GM21576 (cell line): ENCODE data around the gene CAMTA1.
"Not testable (repeated sequence)": the region's sequence is repeated elsewhere in the genome, so short reads cannot be mapped to it uniquely, and the experiment has no call there.

ENCODE experiments used
- ATAC-seq: cut with Tn5 transposase; IDR thresholded peaks from one replicate; pipeline ENCODE4 v1.9.1; 2021; ENCODE audit warnings: mild to moderate bottlenecking, moderate library complexity; ENCODE audit not compliant: unreplicated experiment

CAMTA1 gene

DNA sequence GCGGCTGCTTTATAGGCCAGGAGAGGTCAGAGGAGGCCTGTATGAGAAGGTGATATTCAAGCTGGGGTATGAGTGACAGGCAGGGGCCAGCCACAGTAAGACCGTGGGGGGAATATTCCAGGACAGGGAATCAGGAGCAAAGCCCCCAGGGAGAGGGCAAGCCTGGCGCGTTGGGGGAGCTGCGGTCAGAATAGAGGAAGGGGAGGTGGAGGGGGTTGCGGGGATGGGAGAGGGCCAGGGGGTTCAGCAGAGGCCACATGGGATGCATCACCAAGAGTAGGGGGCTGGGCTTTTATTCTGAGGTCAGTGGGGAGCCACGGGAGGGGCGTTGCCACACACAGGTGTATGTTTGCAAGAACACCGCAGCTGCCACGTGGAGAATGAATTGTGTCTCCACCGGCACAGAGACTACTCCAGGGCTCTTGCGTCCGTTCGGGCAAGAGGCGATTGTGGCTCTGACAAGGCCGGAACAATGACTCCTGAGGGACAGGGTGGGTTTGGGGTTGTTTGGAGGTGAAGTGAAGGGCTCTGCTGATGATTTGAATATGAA lies 901.1 kb downstream of the CAMTA1 start:
- ATAC-seq: no peak

DNA sequence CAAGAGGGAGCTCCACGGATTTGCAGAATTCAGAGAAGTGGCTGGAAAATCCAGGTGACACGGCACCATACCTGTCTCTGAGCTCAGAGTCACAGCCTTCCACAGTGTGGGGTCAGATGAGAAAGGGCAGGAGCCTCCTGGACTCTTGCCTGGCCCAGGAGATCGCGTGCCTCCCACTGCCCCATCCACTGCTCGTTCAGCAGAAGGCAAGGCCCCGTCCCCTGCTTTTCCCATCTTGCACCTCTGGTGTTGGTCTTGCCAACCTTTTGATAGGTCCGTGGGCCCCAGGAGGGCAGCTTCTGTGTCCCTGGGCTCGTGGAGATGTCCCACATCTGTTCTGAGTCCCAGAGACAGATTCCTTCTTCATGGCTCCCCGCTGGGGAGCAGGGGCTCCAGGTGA lies 902.2 kb downstream of the CAMTA1 start:
- ATAC-seq: no peak

GRCh38 chr1:7688659-7689058 lies 903.4 kb downstream of the CAMTA1 start:
- ATAC-seq: no peak

DNA sequence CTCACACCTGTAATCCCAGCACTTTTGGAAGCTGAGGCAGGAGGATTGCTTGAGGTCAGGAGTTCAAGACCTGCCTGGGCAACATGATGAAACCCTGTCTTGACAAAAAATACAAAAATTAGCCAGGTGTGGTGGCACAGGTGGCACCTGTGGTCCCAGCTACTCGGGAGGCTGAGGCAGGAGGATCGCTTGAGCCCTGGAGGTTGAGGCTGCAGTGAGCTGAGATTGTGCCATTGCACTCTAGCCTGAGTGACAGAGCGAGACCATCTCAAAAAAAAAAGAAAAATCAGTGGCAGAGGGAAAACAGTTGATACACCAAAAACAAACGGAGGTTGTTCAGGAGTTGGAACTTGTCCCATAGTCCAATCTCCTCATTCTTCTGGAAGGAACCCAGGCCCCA lies 904.1 kb downstream of the CAMTA1 start:
- not testable (repeated sequence) for ATAC-seq

GRCh38 chr1:7690076-7690475 lies 904.8 kb downstream of the CAMTA1 start:
- ATAC-seq: no peak

DNA sequence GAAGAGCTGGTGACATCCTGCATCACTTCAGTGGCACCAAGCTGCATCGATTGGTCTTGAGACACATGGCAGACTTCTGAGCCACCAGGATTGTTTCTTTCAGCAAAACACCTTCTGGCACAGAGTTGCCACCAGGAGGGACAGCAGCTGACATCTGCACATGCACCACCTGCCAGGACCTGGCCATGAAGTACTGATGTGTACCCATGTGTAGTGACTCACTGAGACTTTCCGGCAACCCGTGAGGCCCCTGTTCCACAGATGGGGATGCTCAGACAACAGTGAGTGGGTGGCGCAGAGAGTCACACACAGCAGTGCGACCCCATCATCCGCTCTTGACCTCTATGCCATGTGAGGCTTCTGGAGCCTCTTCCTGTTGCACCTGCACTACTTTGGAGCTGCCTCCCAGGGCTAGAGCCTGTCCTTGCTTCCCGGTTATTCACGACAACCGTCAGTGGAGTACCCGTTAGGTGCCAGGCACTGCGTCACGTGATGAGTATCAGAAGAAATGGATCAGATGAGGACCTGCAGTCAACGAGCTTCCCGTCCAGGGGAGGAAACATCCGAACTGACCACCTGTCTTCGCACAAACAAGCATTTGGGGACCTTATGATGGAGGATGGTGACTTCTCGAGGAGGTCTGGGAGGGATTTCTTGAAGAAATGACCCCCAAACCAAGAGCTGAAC lies 905.4 kb downstream of the CAMTA1 start:
- ATAC-seq: no peak

- ATAC-seq: no peak
Observed at GRCh38 chr1:7691576-7691975, 906.3 kb downstream of the CAMTA1 start.

DNA sequence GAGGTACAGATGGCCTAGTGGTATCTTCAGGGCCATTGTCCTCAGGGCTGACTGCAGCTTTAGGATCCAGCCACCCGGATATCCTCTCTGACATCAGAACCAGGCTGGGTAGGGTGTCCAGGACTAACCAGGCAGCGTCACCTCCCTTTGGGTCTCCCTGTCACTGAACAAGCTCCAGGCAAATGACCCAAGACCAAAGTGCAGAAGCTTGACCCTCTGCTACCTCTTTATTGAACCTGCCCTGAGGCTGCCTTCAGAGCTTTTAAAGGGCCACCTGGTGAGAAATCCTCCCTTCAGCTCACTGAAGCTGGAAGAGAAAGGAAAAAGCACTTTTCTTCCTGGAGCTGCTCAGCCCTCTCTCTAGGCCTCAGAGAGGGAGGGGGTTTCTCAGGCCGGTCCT lies 906.8 kb downstream of the CAMTA1 start:
- ATAC-seq: no peak

DNA sequence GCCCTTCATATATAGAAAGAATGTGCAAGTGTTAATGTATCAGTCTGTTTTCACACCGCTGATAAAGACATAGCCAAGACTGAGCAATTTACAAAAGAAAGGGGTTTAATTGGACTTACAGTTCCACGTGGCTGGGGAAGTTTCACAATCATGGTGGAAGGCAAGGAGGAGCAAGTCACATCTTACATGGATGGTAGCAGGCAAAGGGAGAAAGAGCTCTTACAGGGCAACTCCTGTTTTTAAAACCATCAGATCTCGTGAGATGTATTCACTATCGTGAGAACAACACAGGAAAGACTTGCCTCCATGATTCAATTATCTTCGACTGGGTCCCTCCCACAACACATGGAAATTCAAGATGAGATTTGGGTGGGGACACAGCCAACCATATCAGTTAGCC lies 907.8 kb downstream of the CAMTA1 start:
- not testable (repeated sequence) for ATAC-seq

DNA sequence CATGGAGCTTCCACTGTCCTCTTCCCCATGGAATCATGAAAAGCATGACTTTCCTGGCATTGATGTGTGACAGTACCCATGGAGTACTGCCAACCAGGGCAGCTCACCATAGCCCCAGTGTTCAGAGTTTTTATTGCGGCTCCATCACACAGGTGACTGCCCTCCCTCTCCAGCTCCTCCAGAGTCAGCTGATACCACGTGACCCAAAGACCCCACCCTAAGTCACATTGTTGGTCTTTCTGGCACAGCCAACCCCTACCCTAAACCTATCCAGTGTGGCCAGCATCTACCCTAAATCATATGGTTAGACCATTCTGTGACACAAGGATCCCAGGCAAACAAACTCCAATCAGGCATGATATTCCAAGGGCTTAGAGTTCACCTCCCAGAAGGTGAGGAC lies 908.4 kb downstream of the CAMTA1 start:
- ATAC-seq: no peak

- no peak for ATAC-seq
Observed at GRCh38 chr1:7694600-7695496, 909.6 kb downstream of the CAMTA1 start.

DNA sequence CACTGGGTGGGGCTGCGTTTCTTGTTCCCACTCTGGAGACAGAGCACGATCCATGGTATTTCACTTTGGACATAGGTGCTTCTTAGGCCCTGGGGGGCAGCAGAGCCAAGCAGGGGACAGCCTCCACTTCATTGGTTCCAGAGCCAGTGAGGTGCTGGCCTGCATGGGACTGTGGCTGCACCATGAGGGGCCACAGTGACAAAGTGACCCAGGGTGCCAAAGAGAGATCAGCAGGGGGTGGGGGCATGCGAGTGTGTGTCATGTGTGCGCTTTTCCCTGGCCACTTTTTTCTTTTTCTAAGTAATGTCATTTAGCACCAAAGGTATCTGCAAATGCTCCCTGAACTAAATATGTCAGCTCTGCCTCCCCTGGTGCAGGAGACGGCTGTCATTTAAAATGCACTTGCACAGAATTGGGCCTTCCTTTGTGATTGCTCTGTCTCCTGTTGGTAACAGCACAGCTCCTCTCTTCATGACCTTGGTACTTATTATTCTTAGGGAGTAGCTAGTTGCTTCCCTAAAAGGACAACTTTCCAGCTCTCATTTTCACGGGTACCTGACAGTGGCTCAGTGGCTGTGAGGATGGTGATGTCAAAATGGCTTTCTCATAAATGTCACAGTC lies 910.4 kb downstream of the CAMTA1 start:
- no peak for ATAC-seq

- no peak for ATAC-seq
Observed at GRCh38 chr1:7698641-7699040, 913.4 kb downstream of the CAMTA1 start.

GRCh38 chr1:7702365-7702764 lies 917.1 kb downstream of the CAMTA1 start:
- ATAC-seq: no peak

DNA sequence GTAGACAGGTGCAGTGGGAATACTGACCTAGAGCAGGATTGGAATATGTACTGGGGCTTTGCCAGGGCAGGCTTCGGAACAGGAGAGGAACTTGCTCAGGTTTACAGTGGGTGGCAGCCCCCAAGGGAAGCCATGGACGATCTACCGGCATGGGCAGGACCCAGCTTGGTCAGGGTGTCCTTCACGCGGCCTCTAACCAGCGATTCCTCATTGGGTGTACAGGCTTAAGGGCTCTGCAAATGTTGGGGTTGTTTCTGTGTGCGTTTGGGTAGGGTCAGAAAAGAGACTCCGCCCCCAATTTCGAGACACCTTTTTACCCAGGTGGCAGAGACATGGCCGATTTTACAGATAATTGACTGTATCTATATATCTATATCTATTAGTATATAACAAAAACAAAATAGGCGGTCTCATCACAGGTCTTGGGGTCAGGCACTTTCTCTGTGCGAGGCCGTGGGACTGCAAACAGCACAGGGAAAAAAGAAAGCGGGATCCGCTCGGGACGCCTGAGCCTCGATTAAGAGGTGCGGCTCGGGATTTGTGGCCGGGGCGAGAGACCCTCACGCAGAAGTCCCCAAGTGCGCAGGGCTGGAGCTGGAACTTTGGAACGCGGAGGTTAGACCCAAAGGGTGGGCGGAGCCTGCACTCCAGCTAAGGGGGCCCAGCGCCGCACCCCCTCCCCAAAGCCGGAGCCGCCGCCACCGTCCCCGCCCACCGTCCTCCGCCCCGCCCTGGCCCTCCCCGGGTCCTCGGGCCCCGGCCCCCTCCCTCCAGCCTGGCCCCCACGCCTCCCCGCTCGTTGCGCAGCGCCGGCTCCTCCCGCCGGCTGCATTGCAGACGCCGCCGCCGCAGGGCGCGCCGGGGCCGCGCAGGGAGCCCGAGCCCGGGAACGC lies 918.3 kb downstream of the CAMTA1 start:
- ATAC-seq: no peak

DNA sequence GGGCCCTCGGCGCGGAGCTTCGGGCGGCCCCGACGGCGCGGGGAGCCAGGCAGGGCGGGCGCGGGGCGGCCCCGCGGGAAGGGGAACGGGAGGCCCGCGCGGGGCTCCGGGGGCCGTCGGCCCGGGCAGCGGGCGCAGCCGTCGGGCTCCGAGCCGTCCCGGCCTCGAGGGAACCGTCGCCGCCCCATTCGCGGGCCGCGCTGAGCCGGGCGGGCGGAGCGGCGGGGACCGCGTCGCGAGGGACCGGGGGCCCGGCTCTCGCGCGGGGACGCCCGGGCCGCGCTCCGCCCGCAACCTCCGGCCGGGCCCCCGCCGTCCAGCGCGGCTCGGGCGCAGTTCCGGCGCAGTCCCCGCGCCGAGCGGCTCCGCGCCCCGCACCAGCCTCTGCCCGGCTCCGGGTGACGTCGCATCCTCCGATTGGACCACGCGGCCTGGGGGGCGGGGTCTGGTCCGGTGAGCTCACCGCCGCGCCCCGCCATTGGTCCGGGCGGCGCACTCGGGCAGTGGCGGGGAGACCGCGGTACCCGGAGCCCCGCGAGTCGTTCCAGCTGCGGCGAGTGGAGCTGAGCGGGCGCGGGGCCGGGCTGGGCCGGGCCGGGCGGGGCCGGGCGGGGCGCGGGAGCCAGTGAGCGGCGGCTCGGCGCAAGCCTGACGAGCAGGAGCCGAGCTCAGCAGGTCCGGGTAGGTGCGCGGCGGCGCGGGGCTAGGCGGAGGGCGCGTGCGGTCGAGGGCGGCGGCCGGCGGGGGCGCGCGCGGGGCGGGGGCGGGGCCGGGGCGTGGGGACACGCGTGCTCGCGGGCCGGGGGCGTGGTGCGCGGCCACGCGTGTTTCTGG lies 919.2 kb downstream of the CAMTA1 start:
- peak; percentile 86 for ATAC-seq

GRCh38 chr1:7705048-7705907 lies 920.0 kb downstream of the CAMTA1 start:
- no peak for ATAC-seq

- no peak for ATAC-seq
Observed at GRCh38 chr1:7705908-7706216, 920.6 kb downstream of the CAMTA1 start.

GRCh38 chr1:7707527-7707926 lies 922.3 kb downstream of the CAMTA1 start:
- ATAC-seq: no peak
